HG03565 (cell line): ENCODE data around the gene GABPB2.
"Not testable (repeated sequence)": the region's sequence is repeated elsewhere in the genome, so short reads cannot be mapped to it uniquely, and the experiment has no call there.

ENCODE experiments used
- ATAC-seq: cut with Tn5 transposase; IDR thresholded peaks from one replicate; pipeline ENCODE4 v1.9.1; 2021; ENCODE audit warnings: mild to moderate bottlenecking, moderate library complexity; ENCODE audit not compliant: unreplicated experiment

GABPB2 gene

GRCh38 chr1:151059109-151060006 is 11.2 kb upstream of the GABPB2 start, which contains the start of gene CDC42SE1:
Gene CDC42SE1, minus strand, starts transcription at chr1:151059622. Its CDS starts 3,892 bp downstream, at chr1:151055730.
- peak; percentile 57 for ATAC-seq

- ATAC-seq = no peak
Measured at GRCh38 chr1:151060007-151060656, 10.4 kb upstream of the GABPB2 start, which contains the start of gene MLLT11. Gene MLLT11, plus strand, starts transcription at chr1:151060397. Its CDS starts 6,828 bp downstream, at chr1:151067225.

DNA sequence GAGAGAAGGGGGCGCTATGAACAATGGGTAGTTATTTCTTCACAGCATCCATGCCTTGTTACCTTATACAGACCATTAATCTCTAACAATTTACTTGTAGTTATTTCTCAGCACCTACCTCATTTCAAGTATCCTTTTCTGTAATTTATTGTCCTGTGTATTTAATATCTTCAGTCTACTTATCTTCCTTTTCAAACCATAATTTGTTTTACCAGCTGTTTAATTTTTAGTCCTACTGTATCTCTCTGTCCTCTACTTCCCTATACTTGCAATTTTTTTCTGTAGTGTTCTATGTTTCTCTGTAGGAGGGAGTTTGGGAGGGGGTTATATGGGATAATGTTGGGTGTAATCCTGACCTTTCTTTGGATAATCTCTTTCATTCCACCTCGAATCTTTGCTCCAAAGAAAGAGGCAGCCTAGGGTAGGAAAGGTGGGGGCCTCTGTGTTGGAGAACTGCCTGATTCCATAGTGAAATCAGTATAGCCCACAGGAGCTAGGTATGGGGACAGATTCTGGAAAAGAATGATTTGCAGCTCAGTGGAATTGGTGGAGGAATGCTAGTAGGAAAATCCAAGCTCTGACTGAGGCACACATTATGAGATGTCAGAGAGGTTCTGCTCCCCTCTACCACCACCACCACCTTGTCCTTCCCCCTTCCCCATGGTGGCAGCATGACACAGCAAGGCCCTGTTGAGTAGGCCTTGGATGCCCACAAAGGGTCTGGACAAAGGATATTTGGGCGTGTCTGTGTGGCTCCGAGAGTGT is 9.7 kb upstream of the GABPB2 start:
- ATAC-seq = no peak

DNA sequence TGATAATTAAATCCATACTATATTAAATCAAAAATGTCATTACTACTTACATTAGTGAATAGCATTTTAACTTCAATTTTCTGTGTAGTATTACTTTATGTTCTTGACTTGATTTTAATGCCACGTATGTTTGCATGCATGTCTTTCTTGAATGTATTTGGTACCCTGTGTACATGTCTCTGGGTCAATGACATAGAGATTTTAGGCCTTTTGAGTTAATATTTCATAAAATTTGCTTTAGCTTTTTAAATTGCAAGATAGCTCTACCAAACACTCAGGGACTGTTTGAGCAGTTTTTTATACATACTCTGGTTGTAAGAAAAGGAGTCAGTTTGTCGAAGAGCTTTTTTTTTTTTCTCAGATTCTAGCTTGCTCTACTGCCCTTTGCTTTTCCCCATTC is 8.9 kb upstream of the GABPB2 start:
- ATAC-seq = no peak

- ATAC-seq = no peak
Measured at GRCh38 chr1:151062741-151063371, 7.7 kb upstream of the GABPB2 start.

DNA sequence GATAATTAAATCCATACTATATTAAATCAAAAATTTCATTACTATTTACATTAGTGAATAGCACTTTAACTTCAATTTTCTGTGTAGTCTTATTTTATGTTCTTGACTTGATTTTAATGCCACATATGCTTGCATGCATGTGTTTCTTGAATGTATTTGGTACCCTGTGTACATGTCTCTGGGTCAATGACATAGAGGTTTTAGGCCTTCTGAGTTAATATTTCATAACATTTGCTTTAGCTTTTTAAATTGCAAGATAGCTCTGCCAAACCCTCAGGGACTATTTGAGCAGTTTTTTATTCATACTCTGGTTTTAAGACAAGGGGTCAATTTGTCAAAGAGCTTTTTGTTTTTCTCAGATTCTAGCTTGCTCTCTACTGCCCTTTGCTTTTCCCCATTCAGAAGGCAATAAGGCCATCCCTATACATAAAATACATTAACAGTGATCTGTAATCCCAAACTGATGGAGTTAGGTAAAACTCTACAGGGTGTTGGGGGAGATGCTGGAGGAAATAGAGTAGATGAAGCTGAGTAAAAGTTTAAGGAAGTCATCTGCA is 5.4 kb upstream of the GABPB2 start:
- no peak for ATAC-seq

- ATAC-seq = no peak
Measured at GRCh38 chr1:151067185-151067584, 3.4 kb upstream of the GABPB2 start.

GRCh38 chr1:151069103-151069486 is 1.5 kb upstream of the GABPB2 start:
- no peak for ATAC-seq

- no peak for ATAC-seq
Measured at GRCh38 chr1:151072224-151072623, 1.7 kb downstream of the GABPB2 start.

DNA sequence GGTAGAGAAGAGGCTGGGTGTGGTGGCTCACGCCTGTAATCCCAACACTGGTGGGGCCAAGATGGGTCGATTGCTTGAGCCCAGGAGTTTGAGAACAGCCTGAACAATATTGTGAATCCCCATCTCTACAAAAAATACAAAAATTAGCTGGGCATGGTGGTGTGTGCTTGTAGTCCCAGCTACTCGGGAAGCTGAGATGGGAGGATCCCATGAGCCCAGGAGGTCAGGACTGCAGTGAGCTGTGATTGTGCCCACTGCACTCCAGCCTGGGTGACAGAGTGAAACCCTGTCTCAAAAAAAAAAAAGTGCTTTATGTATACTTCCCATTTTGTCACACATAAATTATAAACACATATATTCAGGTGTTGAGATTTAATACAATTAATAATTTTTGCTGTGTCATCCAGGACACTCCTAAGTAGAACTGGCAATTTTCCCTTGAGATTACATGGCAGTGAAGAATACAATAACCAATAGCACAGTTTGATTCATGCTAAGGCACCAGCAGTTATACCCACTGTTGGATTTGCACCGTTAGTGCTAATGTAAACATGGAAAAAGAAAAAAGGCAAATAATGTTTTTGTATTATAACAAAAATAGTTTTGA is 15.5 kb downstream of the GABPB2 start:
- no peak for ATAC-seq

DNA sequence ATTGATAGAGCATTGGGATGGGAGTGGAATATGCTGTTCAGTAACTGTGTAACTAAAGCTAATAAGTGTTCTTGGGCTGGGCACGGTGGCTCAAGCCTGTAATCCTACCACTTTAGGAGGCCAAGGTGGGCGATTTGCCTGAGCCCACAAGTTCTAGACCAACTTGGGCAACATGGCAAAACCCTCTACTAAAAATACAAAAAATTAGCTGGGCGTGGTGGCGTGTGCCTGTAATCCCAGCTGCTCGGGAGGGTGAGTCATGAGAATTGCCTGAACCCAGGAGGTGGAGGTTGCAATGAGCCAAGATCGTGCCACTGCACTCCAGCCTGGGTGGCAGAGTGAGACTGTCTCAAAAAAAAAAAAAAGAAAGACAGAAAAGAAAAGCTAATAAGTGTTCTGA is 26.9 kb downstream of the GABPB2 start:
- ATAC-seq = not testable (repeated sequence)

DNA sequence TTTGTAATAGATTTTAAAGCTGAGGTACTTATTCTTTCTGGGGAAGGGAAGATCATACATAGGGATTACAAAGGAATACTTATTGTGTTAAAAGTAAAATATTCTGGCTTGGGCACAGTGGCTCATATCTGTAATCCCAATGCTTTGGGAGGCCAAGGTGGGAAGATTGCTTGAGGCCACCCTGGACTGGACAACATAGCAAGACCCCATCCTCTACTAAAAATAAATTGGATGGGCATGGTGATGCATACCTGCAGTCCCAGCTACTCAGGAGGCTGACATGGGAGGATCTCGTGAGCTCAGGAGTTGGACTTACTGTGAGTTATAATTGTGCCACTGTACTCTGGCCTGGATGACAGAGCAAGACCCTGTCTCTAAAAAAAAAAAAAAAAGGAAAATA is 27.6 kb downstream of the GABPB2 start:
- ATAC-seq = no peak

GRCh38 chr1:151104630-151105029 is 34.1 kb downstream of the GABPB2 start:
- ATAC-seq = no peak

- ATAC-seq = no peak
Measured at GRCh38 chr1:151106894-151107293, 36.3 kb downstream of the GABPB2 start.

GRCh38 chr1:151108331-151108730 is 37.8 kb downstream of the GABPB2 start:
- ATAC-seq = no peak

- no peak for ATAC-seq
Measured at GRCh38 chr1:151113877-151114276, 43.3 kb downstream of the GABPB2 start.

- no peak for ATAC-seq
Measured at GRCh38 chr1:151124763-151125403, 54.3 kb downstream of the GABPB2 start.

GRCh38 chr1:151128800-151129199 is 58.2 kb downstream of the GABPB2 start:
- no peak for ATAC-seq

GRCh38 chr1:151130987-151131586 is 60.5 kb downstream of the GABPB2 start:
- ATAC-seq = peak; percentile 41
